Duodenal mucosa (tissue), 2 donors: ENCODE results near the gene KCNN1.

Experiments used
- H3K27ac ChIP-seq: one replicate; pipeline ENCODE4 v1.7.0; 2013; ENCODE audit warnings: low read depth, low read length
- H3K27me3 ChIP-seq, 2 donors: one replicate each; pipeline ENCODE4 v1.7.0; 2013; ENCODE audit warnings: low read length in 2 of 2, control low read depth in 1 of 2; ENCODE audit not compliant: insufficient read depth in 2 of 2, control insufficient read depth in 1 of 2
- H3K36me3 ChIP-seq, 2 donors: one replicate each; pipeline ENCODE4 v1.7.0; 2013; ENCODE audit warnings: low read length in 2 of 2, control low read depth in 1 of 2; ENCODE audit not compliant: insufficient read depth in 2 of 2, control insufficient read depth in 1 of 2
- H3K4me1 ChIP-seq, 2 donors: one replicate each; pipeline ENCODE4 v1.7.0; 2013; ENCODE audit warnings: low read length in 2 of 2, control low read depth in 1 of 2; ENCODE audit not compliant: insufficient read depth in 2 of 2, control insufficient read depth in 1 of 2
- H3K4me3 ChIP-seq, 2 donors: one replicate each; pipeline ENCODE4 v1.7.0; 2013; ENCODE audit warnings: low read length in 2 of 2, low read depth in 1 of 2
- H3K9ac ChIP-seq, 2 donors: one replicate each; pipeline ENCODE4 v1.7.0; 2013; ENCODE audit warnings: low read length in 2 of 2, low read depth in 1 of 2
- H3K9me3 ChIP-seq, 2 donors: one replicate each; pipeline ENCODE4 v1.7.0; 2013; ENCODE audit warnings: low read length in 2 of 2, control low read depth in 1 of 2; ENCODE audit not compliant: control insufficient read depth in 1 of 2

The KCNN1 gene

DNA sequence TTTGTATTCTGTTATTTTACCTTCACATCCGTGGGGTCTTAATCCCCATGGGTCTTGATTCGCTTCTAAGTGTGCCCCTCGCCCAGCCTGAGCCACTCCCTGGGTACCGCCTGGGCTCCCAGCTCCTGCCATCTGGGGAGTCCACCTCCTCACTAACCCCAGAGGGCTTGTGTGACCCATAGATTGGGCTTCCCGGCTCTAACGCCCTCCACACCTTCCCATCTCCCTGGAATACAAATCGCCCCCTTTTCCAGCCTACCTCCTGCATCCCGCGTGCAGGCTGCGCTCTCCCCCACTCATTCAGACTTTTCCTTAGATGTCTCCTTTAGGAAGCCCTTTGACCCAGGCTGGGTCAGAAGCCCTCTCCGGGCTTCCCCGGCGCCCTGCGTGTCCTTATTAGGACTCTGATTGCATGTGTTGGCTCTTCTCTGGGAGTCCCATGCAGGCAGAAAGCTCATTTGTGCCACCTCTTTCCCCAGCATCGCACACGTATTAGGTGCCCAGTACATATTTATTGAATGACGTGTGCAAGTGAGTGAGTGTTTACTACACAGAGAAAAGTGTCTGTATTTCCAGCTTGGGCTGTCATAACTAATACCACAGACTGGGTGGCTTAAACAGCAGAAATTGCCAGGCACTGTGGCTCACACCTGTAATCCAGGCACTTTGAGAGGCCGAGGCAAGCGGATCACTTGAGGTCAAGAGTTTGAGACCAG, 33.3 kb upstream of the KCNN1 start:
- no peaks in the 10 kb centered on the region for H3K9me3 ChIP-seq
- H3K27me3 ChIP-seq, result peaks cover 4 to 6% of the 10 kb centered on the region in 2 donors
- H3K4me3 ChIP-seq, result peak overlapping the region; percentile 83 to 93
- H3K4me1 ChIP-seq, result peaks cover 7 to 20% of the 10 kb centered on the region in 2 donors
- H3K9ac ChIP-seq, result peak overlapping the region; percentile 91
- no peak overlapping the region for H3K27ac ChIP-seq
- peaks cover 0 to 8% of the 10 kb centered on the region in 2 donors for H3K36me3 ChIP-seq

DNA sequence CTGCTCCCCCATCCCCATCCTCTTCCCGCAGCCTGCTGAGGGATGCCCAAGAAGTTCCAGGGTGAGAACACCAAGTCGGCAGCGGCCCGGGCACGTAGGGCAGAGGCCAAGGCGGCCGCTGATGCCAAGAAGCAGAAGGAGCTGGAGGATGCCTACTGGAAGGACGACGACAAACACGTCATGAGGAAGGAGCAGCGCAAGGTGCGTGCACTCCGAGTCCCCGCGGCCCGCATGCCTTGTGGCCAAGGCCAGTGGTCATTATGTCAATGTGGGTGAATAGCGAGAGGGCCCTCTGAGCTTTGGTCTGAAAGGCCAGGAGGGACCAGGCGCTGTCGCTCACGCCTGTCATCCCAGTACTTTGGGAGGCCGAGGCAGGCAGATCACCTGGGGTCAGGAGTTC, 30.5 kb upstream of the KCNN1 start:
- H3K27ac ChIP-seq, result no peak overlapping the region
- H3K36me3 ChIP-seq, result peaks cover 0 to 8% of the 10 kb centered on the region in 2 donors
- H3K9ac ChIP-seq, result no peak overlapping the region
- H3K27me3 ChIP-seq, result peaks cover 4 to 6% of the 10 kb centered on the region in 2 donors
- no peak overlapping the region for H3K4me3 ChIP-seq
- no peaks in the 10 kb centered on the region for H3K9me3 ChIP-seq
- peaks cover 7 to 20% of the 10 kb centered on the region in 2 donors for H3K4me1 ChIP-seq

DNA sequence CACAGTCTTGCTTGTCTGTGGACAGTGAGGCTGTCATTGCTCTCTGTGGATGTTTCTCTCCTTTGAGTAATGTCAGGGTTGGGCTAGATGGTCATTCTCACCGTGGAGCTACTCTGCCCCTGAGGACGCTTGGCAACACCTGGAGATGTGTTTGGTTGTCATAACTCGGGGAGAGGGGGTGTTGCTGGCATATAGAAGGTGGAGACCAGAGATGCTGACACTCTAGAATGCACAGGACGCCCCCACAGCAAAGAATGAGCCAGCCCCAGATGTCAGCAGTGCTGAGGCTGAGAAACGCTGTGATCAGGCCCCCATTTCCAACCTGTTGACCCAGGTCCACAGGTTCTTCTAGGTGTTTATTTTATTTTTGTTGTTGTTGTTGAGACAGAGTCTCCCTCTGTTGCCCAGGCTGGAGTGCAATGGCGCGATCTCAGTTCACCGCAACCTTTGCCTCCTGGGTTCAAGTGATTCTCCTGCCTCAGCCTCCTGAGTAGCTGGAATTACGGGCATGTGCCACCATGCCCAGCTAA, 29.5 kb upstream of the KCNN1 start:
- H3K4me1 ChIP-seq, result peaks cover 7 to 11% of the 10 kb centered on the region in 2 donors
- H3K4me3 ChIP-seq, result no peak overlapping the region
- H3K27me3 ChIP-seq, result no peaks in the 10 kb centered on the region
- H3K9ac ChIP-seq, result no peak overlapping the region
- H3K27ac ChIP-seq, result no peak overlapping the region
- peaks cover 0 to 8% of the 10 kb centered on the region in 2 donors for H3K36me3 ChIP-seq
- no peaks in the 10 kb centered on the region for H3K9me3 ChIP-seq

DNA sequence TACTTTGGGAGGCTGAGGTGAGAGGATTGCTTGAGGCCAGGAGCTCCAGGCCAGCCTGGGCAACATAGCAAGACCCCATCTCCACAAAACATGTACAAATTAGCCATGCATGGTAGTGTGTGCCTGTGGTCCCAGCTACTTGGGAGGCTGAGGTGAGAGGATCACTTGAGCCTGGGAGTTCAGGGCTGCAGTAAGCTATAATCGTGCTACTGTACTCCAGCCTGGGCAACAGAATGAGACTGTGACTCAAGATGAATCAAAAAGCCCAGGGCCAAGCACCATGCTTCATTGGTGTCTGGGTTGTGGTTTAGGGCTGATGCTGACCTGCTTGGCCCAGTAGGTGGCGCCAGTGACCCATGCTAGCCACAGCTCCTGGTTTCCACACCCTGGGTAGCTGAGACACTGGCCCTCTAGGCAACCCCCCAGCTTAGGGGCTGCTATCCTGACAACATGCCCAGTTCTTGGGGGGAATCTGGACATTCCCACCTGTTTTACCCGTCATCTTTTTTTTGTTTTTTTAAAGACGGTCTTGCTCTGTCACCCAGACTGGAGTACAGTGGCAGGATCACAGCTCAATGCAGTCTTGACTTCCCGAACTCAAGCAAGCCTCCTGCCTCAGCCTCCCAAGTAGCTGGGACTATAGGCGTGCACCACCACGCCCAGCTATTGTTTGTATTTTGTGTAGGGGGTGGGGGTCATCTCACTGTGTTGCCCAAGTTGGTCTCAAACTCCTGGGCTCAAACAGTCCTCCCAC, 28.6 kb upstream of the KCNN1 start:
- Histone ChIP-seq H3K4me3 (no peak overlapping the region), H3K27me3 (no peaks in the 10 kb centered on the region), H3K27ac (no peak overlapping the region), H3K9ac (no peak overlapping the region), H3K36me3 (peaks cover 0 to 8% of the 10 kb centered on the region in 2 donors), H3K9me3 (no peaks in the 10 kb centered on the region), H3K4me1 (peaks cover 7% of the 10 kb centered on the region in 2 donors)

DNA sequence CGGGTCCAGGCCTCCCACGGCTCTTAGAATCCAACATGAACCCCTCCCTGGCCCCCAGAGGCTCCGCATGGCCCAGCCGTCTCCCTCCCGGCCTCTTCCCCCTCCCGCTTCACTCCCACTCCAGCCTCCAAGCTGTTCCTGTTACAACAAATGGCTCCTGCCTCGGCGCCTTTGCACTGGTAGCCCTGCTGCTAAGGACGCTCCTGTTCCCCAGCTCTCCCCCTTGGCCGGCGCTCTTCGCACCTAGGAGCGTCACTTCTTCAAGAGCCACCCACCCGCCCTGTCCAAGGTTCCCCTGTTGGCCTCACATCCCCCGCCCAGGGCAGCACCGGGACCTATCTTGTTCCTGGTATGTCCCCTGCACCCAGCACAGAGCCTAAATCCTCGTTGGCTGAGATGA, 24.7 kb upstream of the KCNN1 start:
- peaks cover 2% of the 10 kb centered on the region in 2 donors for H3K4me1 ChIP-seq
- no peak overlapping the region for H3K27ac ChIP-seq
- no peak overlapping the region for H3K9ac ChIP-seq
- peaks cover 0 to 2% of the 10 kb centered on the region in 2 donors for H3K36me3 ChIP-seq
- no peaks in the 10 kb centered on the region for H3K9me3 ChIP-seq
- H3K4me3 ChIP-seq, result no peak overlapping the region
- no peaks in the 10 kb centered on the region for H3K27me3 ChIP-seq

DNA sequence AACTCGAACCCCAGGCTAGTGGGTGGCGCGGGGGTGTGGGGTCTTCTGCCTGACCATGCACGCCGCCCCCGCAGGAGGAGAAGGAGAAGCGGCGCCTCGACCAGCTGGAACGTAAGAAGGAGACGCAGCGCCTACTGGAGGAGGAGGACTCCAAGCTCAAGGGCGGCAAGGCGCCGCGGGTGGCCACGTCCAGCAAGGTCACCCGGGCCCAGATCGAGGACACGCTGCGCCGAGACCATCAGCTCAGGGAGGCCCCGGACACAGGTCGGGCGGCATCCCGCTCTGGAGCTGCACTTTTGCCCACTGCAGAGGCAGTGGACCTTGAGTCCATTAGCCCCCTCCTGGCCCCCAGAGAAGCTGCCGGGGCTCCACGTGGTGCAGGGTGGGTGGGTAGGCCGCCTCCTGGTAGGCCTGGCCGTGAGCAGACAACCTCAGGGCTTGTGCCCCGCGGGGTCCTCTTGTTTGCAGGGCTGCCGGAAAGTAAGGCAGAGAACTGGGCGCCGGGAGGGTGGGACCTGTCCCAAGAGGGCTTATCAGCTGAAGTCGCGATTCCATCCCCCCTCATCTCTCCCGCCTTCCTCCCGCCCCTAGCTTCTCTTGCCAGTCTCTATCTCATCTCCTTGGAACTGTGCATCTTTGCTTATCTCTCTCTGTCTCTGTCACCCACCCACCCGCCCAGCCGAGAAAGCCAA, 24.2 kb upstream of the KCNN1 start:
- no peaks in the 10 kb centered on the region for H3K36me3 ChIP-seq
- H3K27ac ChIP-seq, result no peak overlapping the region

DNA sequence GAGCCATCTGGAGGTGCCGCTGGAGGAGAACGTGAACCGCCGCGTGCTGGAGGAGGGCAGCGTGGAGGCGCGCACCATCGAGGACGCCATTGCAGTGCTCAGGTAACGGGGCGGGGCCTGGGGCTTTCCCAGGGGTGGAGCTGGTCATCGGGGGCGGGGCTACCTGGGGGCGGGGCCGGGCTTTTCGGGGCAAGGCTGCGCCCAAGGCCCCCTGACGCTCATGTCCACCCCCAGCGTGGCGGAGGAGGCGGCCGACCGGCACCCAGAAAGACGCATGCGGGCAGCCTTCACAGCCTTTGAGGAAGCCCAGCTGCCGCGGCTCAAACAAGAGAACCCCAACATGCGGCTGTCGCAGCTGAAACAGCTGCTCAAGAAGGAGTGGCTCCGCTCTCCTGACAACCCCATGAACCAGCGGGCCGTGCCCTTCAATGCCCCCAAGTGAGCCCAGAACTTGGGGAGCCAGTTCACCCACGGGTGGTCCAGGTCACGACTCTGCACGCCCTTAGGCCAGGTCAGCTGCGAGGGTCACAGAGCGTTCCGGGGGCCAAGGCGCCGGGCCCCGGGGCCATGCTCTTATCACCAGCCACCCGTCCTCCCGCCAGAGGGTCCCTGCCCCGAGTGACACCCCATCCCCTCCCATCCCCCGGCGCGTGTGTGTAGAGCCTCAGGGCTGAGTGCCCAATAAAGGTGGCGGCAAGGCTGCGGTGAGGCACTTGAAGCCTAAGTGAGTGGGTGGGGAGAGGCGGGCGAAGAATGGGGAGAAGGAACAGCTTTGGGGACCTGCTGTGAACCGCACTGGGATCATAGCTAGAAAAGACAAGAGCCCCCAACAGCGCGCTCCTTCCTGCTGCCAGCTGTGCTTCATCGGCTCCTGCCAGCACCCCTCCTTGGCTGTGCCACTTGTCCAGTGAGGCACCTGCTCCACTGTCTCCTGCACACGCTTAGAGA, 23.4 kb upstream of the KCNN1 start:
- Histone ChIP-seq H3K9ac (no peak overlapping the region), H3K27me3 (peaks cover 0 to under 1% of the 10 kb centered on the region in 2 donors), H3K4me3 (no peak overlapping the region), H3K4me1 (peaks cover 5% of the 10 kb centered on the region in 2 donors), H3K9me3 (no peaks in the 10 kb centered on the region), H3K27ac (no peak overlapping the region), H3K36me3 (no peaks in the 10 kb centered on the region)

More for the DNA sequence above, 24.2 kb upstream of the KCNN1 start:
- no peaks in the 10 kb centered on the region for H3K9me3 ChIP-seq
- H3K9ac ChIP-seq, result no peak overlapping the region
- H3K4me3 ChIP-seq, result no peak overlapping the region
- no peaks in the 10 kb centered on the region for H3K27me3 ChIP-seq
- peaks cover 5% of the 10 kb centered on the region in 2 donors for H3K4me1 ChIP-seq

DNA sequence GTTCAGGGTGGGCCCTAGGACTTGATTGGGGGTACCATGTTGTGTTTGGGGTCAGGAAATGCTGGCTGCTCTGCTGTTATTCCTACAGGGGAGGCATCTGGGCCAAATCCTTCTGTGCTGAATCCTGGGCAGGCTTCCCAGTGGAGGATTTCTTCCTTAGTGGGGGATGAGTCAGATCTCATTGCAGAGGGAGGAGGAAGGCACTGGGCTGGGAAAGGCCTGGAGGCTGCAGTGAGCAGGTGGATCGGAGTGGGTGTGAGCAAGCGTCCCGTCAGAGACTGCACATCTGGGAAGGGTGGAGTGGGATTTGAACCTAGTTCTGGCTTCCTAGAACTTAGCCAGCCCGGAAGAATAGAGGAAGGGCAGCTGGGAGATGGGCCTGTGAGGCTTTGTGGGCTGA, 22.6 kb upstream of the KCNN1 start:
- Histone ChIP-seq H3K4me3 (no peak overlapping the region), H3K9ac (no peak overlapping the region), H3K9me3 (no peaks in the 10 kb centered on the region), H3K27ac (no peak overlapping the region), H3K36me3 (no peaks in the 10 kb centered on the region), H3K4me1 (peaks cover 5 to 8% of the 10 kb centered on the region in 2 donors), H3K27me3 (peaks cover 3 to 8% of the 10 kb centered on the region in 2 donors)

DNA sequence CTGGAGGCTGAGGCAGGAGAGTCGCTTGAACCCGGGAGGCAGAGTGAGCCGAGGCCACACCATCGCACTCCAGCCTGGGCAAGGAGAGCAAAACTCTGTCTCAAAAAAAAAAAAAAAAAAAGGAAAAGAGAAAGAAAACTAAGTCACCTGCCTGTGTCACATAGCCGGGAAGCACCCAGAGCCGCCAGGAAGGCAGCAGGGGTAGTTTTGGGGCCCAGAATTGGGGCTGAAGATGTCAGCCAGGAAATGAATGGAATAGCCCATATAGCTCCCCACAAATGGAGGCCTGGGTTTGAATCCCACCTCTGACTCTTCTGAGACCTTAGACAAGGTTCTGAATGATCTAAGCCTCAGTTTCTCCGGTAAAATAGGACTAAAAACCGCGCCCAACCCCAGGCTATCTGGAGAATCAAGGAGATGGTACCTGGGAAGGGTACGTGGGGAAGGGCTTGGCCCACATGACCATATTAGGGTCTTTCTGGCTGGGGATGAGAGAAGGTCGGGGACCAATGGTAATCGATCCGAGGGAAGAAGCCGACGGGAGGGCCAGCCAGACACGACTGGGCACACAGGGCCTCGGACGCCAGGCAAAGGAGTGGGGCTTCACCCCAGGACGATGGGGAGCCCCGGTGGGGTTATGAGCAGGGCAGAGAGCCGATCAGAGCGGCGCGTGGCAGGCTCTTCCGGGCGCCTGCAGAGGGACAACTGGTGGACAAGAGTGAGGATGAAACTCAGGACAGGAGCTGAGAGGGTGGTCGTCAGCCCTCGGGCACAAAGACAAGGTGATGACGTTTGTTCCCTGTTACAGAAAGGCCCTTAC, 19.7 kb upstream of the KCNN1 start:
- H3K27ac ChIP-seq, result no peak overlapping the region
- peak overlapping the region; percentile 60 to 67 for H3K4me3 ChIP-seq
- peak overlapping the region; percentile 49 to 55 for H3K9ac ChIP-seq

More for the DNA sequence above, 19.7 kb upstream of the KCNN1 start:
- H3K9me3 ChIP-seq, result no peaks in the 10 kb centered on the region
- peaks cover 5 to 28% of the 10 kb centered on the region in 2 donors for H3K4me1 ChIP-seq
- H3K27me3 ChIP-seq, result peaks cover 28 to 36% of the 10 kb centered on the region in 2 donors
- H3K36me3 ChIP-seq, result no peaks in the 10 kb centered on the region
